A673 (cell line): Measurements from ENCODE around the gene MFSD11. TPM values are rescaled to one million over a fixed set of nuclear protein-coding genes. Genes with fewer than 3 reads are reported as not detected.

Experiments used
- Bru-seq: library from RNA; stranded (reverse); fragments of 400-500 nt; gene quantifications from one replicate; lab custom pipeline; 2021; lab: Mats Ljungman, UMichigan
- BruChase-seq, 2 experiments: library from RNA; stranded (reverse); fragments of 400-500 nt; gene quantifications; one replicate each; lab custom pipeline; 2021; lab: Mats Ljungman, UMichigan
- BruUV-seq: library from RNA; stranded (reverse); fragments of 400-500 nt; replicated peaks from 2 replicates; lab custom pipeline; 2021; lab: Mats Ljungman, UMichigan
- CTCF ChIA-PET: fragments of 300-600 bp; sonication (Branson Sonifier 250); formaldehyde crosslinking; loops from one replicate; lab custom pipeline; 2022; ENCODE audit warnings: antibody characterized with exemption; lab: Charles Lee
- POLR2A ChIA-PET: fragments of 300-600 bp; sonication (Branson Sonifier 250); formaldehyde crosslinking; loops from one replicate; lab custom pipeline; 2022; ENCODE audit warnings: antibody characterized with exemption; ENCODE audit not compliant: low non-redundant PET; lab: Charles Lee
- DNase-seq: peaks from one replicate; pipeline ENCODE4 v3.0.0-alpha.2; 2015; ENCODE audit warnings: low spot score
- H3K27ac ChIP-seq: fragments of 200-600 bp; sonication (generic); 2 replicates; pipeline ENCODE4 v1.5.1; 2016; ENCODE audit warnings: mixed run types, low read depth, mild to moderate bottlenecking, mixed read lengths, antibody characterized with exemption, low read length; ENCODE audit not compliant: poor library complexity, severe bottlenecking
- H3K27me3 ChIP-seq: fragments of 200-600 bp; sonication (generic); replicated peaks from 2 replicates; pipeline ENCODE4 v1.6.1; 2017; ENCODE audit warnings: mixed run types, low read depth, mild to moderate bottlenecking, mixed read lengths, antibody characterized with exemption, low read length; ENCODE audit not compliant: insufficient read depth, poor library complexity
- H3K36me3 ChIP-seq: fragments of 200-600 bp; sonication (generic); 2 replicates; pipeline ENCODE4 v1.6.1; 2016; ENCODE audit warnings: mixed run types, mild to moderate bottlenecking, mixed read lengths, antibody characterized with exemption, low read length; ENCODE audit not compliant: insufficient read depth, poor library complexity, severe bottlenecking
- H3K4me1 ChIP-seq: fragments of 200-600 bp; sonication (generic); 2 replicates; pipeline ENCODE4 v1.6.1; 2017; ENCODE audit warnings: mixed run types, mild to moderate bottlenecking, mixed read lengths, antibody characterized with exemption, low read length; ENCODE audit not compliant: insufficient read depth, poor library complexity, severe bottlenecking
- H3K4me3 ChIP-seq: fragments of 200-600 bp; sonication (generic); 2 replicates; pipeline ENCODE4 v1.5.1; 2016; ENCODE audit warnings: low read depth, mixed run types, mild to moderate bottlenecking, mixed read lengths, low read length; ENCODE audit not compliant: poor library complexity, severe bottlenecking
- H3K9me3 ChIP-seq: fragments of 200-600 bp; sonication (generic); 2 replicates; pipeline ENCODE4 v1.6.1; 2016; ENCODE audit warnings: mixed run types, low read depth, mild to moderate bottlenecking, mixed read lengths, antibody characterized with exemption, low read length; ENCODE audit not compliant: poor library complexity, severe bottlenecking
- CTCF ChIP-seq: fragments of 300-800, 200-600 bp; sonication (generic); conservative IDR thresholded peaks from 2 replicates; pipeline ENCODE4 v1.5.1; 2017; ENCODE audit warnings: low read depth, mild to moderate bottlenecking, antibody characterized with exemption, low read length, moderate library complexity, mixed read lengths
- EZH2 ChIP-seq: fragments of 200-600 bp; sonication (generic); IDR thresholded peaks from 2 replicates; pipeline ENCODE4 v1.6.1; 2017; ENCODE audit warnings: borderline replicate concordance, low read depth, mild to moderate bottlenecking, mixed read lengths, antibody characterized with exemption, low read length; ENCODE audit not compliant: poor library complexity, severe bottlenecking
- intact Hi-C: fragments of 100-400 bp; cut with micrococcal nuclease; formaldehyde crosslinking; loops from one replicate; pipeline ENCODE4 v1.10.0; 2022; ENCODE audit not compliant: unreplicated experiment
- long read RNA-seq: library from polyadenylated mRNA; stranded (forward); transcript quantifications from one replicate; pipeline ENCODE4 v2.0.0, GENCODE V29; 2022
- total RNA-seq: library from RNA; stranded (reverse); gene quantifications from 2 replicates; pipeline ENCODE4 v1.2.3, GENCODE V29; 2021

Gene MFSD11
- total RNA-seq (37.4 and 38.8 TPM in 2 replicates), Bru-seq, nascent RNA (percentile 76 among the genes with signal in this experiment), BruChase-seq, experiment 1, labeled RNA remaining after a 2-hour chase (percentile 83 among the genes with signal in this experiment), BruChase-seq, experiment 2, labeled RNA remaining after a 6-hour chase (percentile 86 among the genes with signal in this experiment)
- long read RNA-seq, transcript MFSD11-211 (13 exons, 3,612 nt), result major isoform, 11 of 37 reads
- long read RNA-seq, transcript MFSD11-217 (14 exons, 1,891 nt), result minor isoform, 9 of 37 reads
- long read RNA-seq, partial matches to known transcripts, result 0 of 37 reads
- long read RNA-seq, other reads (novel, unspliced or antisense), result 10 of 37 reads

GRCh38 chr17:76737676-76738467, at the start of gene MFSD11:
Gene MFSD11, plus strand, starts transcription at chr17:76738119. Its CDS starts 234 bp downstream, at chr17:76738353.
- H3K27me3 ChIP-seq, result no peaks in the 10 kb centered on the region
- ChIA-PET POLR2A (interaction anchor here (0.7 kb wide), 1 partner anchor 1379 kb away, joined by 3 read pairs; no protein-coding TSS in a partner anchor), CTCF (no interaction called here)
- H3K4me3 ChIP-seq, result peak within 1 kb of the TSS; percentile 77
- peak within 1 kb of the TSS; percentile 100 for H3K27ac ChIP-seq
- peak; percentile 94 for DNase-seq
- BruUV-seq, result no TSS peak
- no peaks in the 10 kb centered on the region for H3K9me3 ChIP-seq
- peaks cover 35% of the 10 kb centered on the region for H3K36me3 ChIP-seq
- intact Hi-C loops, result loop anchor here (2.0 kb wide), 1 partner anchor 53 kb away; no protein-coding TSS in a partner anchor
- H3K4me1 ChIP-seq, result peaks cover 20% of the 10 kb centered on the region
- TF ChIP-seq CTCF, result no peak
- TF ChIP-seq EZH2, result no peak

GRCh38 chr17:76688165-76688622, 49.7 kb upstream of the MFSD11 start:
- ChIA-PET POLR2A (no interaction called here), CTCF (interaction anchor here (0.6 kb wide), 1 partner anchor 9 kb away, joined by 9 read pairs; no protein-coding TSS in a partner anchor)
- no peak for DNase-seq
- TF ChIP-seq EZH2, result no peak
- no peak for TF ChIP-seq CTCF
- H3K4me3 ChIP-seq, result no peak overlapping the region
- H3K27ac ChIP-seq, result no peak overlapping the region
- no peaks in the 10 kb centered on the region for H3K4me1 ChIP-seq
- H3K36me3 ChIP-seq, result peaks cover 3% of the 10 kb centered on the region
- no TSS peak for BruUV-seq
- intact Hi-C loops, result no loop called here
- H3K27me3 ChIP-seq, result no peaks in the 10 kb centered on the region
- no peaks in the 10 kb centered on the region for H3K9me3 ChIP-seq

GRCh38 chr17:76689859-76690258, 48.1 kb upstream of the MFSD11 start:
- TF ChIP-seq CTCF (no peak), EZH2 (no peak)
- Histone ChIP-seq H3K27me3 (no peaks in the 10 kb centered on the region), H3K27ac (no peak overlapping the region), H3K9me3 (no peaks in the 10 kb centered on the region), H3K36me3 (no peaks in the 10 kb centered on the region), H3K4me1 (no peaks in the 10 kb centered on the region), H3K4me3 (no peak overlapping the region)
- intact Hi-C loops, result no loop called here
- BruUV-seq, result no TSS peak
- ChIA-PET POLR2A (interaction anchor here (0.7 kb wide), 1 partner anchor 12 kb away, joined by 15 read pairs; no protein-coding TSS in a partner anchor), CTCF (no interaction called here)
- no peak for DNase-seq
